Smooth muscle cell (in vitro differentiated cells): Measurements from ENCODE around the gene NR1I2. TPM values are rescaled to one million over a fixed set of nuclear protein-coding genes. Genes with fewer than 3 reads are reported as not detected.

ENCODE experiments used
- DNase-seq: peaks from one replicate; lab custom pipeline; 2025; ENCODE audit not compliant: unreplicated experiment; lab: John Stamatoyannopoulos, UW
- H2AFZ ChIP-seq: fragments of 200-600 bp; sonication (generic); 2 replicates; pipeline ENCODE4 v1.6.0; 2016; ENCODE audit warnings: antibody characterized with exemption, low read depth, mild to moderate bottlenecking
- H3F3A ChIP-seq: fragments of 200-600 bp; sonication (generic); 2 replicates; pipeline ENCODE4 v1.6.0; 2017; ENCODE audit warnings: antibody characterized with exemption, low read depth
- H3K27ac ChIP-seq: fragments of 200-600 bp; sonication (generic); 2 replicates; pipeline ENCODE4 v1.5.1; 2016; ENCODE audit warnings: low read depth, mild to moderate bottlenecking
- H3K27me3 ChIP-seq: fragments of 200-600 bp; sonication (generic); 2 replicates; pipeline ENCODE4 v1.6.1; 2016; ENCODE audit warnings: low read depth, mild to moderate bottlenecking
- H3K36me3 ChIP-seq: fragments of 200-600 bp; sonication (generic); 2 replicates; pipeline ENCODE4 v1.5.1; 2016; ENCODE audit warnings: low read depth
- H3K4me1 ChIP-seq: fragments of 200-600 bp; sonication (generic); 2 replicates; pipeline ENCODE4 v1.5.1; 2016; ENCODE audit warnings: low read depth
- H3K4me2 ChIP-seq: fragments of 200-600 bp; sonication (generic); 2 replicates; pipeline ENCODE4 v1.6.0; 2016; ENCODE audit warnings: mild to moderate bottlenecking
- H3K4me3 ChIP-seq: fragments of 200-600 bp; sonication (generic); 2 replicates; pipeline ENCODE4 v1.5.1; 2016; ENCODE audit warnings: mild to moderate bottlenecking
- H3K79me2 ChIP-seq: fragments of 200-600 bp; sonication (generic); 2 replicates; pipeline ENCODE4 v1.6.0; 2016; ENCODE audit warnings: low read depth, mild to moderate bottlenecking
- H3K9ac ChIP-seq: fragments of 200-600 bp; sonication (generic); 2 replicates; pipeline ENCODE4 v1.6.0; 2016; ENCODE audit warnings: low read depth
- H3K9me3 ChIP-seq: fragments of 200-600 bp; sonication (generic); replicated peaks from 2 replicates; pipeline ENCODE4 v1.5.1; 2016; ENCODE audit warnings: low read depth
- H4K20me1 ChIP-seq: fragments of 200-600 bp; sonication (generic); 2 replicates; pipeline ENCODE4 v1.6.0; 2016; ENCODE audit warnings: low read depth
- WGBS: methylation state at CpG from one replicate; pipeline ENCODE4 v1.1.7; 2016; ENCODE audit warnings: low lambda C conversion rate; 5-methylcytosine and 5-hydroxymethylcytosine counted together
- polyA plus RNA-seq: library from polyadenylated mRNA; unstranded; fragments of >200 nt; fragmentation: Nextera tagmentation; extraction: Ambion mirVana; gene quantifications from 2 replicates; pipeline ENCODE4 v1.2.1, GENCODE V29; 2016
- total RNA-seq: library from RNA; depleted of rRNA; stranded (reverse); fragments of >200 nt; gene quantifications from 2 replicates; pipeline ENCODE4 v1.2.3, GENCODE V29; 2014
- TF ChIP-seq, protein P1 (sequence below): fragments of 200-600 bp; sonication (generic); IDR thresholded peaks from 2 replicates; pipeline ENCODE4 v1.5.1; 2017; ENCODE audit warnings: borderline replicate concordance, mild to moderate bottlenecking, antibody characterized with exemption; ENCODE audit not compliant: insufficient read depth, poor library complexity, severe bottlenecking

The NR1I2 gene
- total and polyA plus RNA-seq, 2 experiments from 2014 or later, result not detected

DNA sequence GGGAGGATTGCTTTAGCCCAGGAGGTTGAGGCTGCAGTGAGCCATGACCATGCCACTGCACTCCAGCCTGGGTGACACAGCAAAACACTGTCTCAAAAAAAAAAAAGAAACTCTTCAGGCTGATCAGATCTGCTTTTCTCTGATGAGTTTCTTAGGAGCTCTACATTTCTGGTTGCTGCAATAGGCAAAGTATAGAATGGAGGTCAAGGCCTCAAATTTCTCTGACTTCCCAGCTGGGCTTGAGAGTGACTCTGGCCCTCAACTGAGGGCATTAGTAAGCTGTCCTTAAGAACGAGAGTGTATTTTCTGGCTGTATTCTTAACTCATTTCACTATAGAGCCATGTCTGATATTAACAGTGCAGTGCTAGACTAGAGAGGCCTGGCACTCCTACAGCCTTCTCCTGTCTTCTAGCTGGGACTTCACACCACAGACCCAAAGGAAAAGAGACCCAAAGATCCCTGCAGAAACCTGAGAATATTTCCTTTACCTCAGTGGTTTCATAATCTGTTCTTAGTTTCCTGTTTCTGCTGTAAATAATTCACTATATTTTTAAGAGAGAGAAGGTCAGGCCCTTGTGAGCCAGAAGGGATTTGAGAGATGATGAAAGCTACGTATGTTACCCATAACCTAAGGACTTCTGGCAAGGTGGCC is 2.0 kb upstream of the NR1I2 start:
- Histone ChIP-seq H3K4me3 (no peak overlapping the region), H3K9ac (no peak overlapping the region), H3K27ac (no peak overlapping the region), H3K36me3 (no peaks in the 10 kb centered on the region), H3K9me3 (no peaks in the 10 kb centered on the region), H3K4me2 (no peak overlapping the region), H3K27me3 (no peaks in the 10 kb centered on the region), H2AFZ (no peak overlapping the region), H3F3A (no peaks in the 10 kb centered on the region), H4K20me1 (no peaks in the 10 kb centered on the region), H3K79me2 (no peaks in the 10 kb centered on the region), H3K4me1 (no peaks in the 10 kb centered on the region)
- 79% methylated on average over 2 of the region's 2 CpGs for WGBS
- TF ChIP-seq, protein P1, sequence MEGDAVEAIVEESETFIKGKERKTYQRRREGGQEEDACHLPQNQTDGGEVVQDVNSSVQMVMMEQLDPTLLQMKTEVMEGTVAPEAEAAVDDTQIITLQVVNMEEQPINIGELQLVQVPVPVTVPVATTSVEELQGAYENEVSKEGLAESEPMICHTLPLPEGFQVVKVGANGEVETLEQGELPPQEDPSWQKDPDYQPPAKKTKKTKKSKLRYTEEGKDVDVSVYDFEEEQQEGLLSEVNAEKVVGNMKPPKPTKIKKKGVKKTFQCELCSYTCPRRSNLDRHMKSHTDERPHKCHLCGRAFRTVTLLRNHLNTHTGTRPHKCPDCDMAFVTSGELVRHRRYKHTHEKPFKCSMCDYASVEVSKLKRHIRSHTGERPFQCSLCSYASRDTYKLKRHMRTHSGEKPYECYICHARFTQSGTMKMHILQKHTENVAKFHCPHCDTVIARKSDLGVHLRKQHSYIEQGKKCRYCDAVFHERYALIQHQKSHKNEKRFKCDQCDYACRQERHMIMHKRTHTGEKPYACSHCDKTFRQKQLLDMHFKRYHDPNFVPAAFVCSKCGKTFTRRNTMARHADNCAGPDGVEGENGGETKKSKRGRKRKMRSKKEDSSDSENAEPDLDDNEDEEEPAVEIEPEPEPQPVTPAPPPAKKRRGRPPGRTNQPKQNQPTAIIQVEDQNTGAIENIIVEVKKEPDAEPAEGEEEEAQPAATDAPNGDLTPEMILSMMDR, result no peak
- DNase-seq, result no peak

DNA sequence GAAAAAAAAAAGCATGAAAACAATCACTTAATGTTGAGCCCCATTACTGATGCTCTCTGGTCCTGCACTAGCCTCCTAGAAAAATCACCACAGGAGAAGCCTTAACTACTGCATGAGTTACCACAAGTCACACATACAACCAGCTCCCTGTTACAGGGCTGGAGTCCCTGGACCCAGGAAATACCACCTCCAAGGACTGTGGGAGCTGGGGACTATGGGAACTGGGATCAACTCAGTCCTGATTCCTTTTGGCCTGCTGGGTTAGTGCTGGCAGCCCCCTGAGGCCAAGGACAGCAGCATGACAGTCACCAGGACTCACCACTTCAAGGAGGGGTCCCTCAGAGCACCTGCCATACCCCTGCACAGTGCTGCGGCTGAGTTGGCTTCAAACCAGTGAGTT is 559 bp downstream of the NR1I2 start:
- no peak for DNase-seq
- TF ChIP-seq, protein P1, result no peak
- no peak overlapping the region for H3K4me3 ChIP-seq
- WGBS, result 100% methylated on average over 1 of the region's 1 CpG
- no peak overlapping the region for H3K27ac ChIP-seq
- H3K79me2 ChIP-seq, result no peaks in the 10 kb centered on the region
- H3K36me3 ChIP-seq, result no peaks in the 10 kb centered on the region
- H3K9me3 ChIP-seq, result no peaks in the 10 kb centered on the region
- H3K9ac ChIP-seq, result no peak overlapping the region
- no peaks in the 10 kb centered on the region for H3K27me3 ChIP-seq
- H2AFZ ChIP-seq, result no peak overlapping the region
- no peak overlapping the region for H3K4me2 ChIP-seq
- H4K20me1 ChIP-seq, result no peaks in the 10 kb centered on the region
- H3F3A ChIP-seq, result no peaks in the 10 kb centered on the region
- H3K4me1 ChIP-seq, result no peaks in the 10 kb centered on the region

- H3K27ac ChIP-seq, result no peak overlapping the region
- H3K9me3 ChIP-seq, result no peaks in the 10 kb centered on the region
- no peak overlapping the region for H3K4me2 ChIP-seq
- no peaks in the 10 kb centered on the region for H3F3A ChIP-seq
- H2AFZ ChIP-seq, result no peak overlapping the region
- no peaks in the 10 kb centered on the region for H3K36me3 ChIP-seq
- H3K79me2 ChIP-seq, result no peaks in the 10 kb centered on the region
- WGBS, result 89% methylated on average over 2 of the region's 2 CpGs
- no peaks in the 10 kb centered on the region for H4K20me1 ChIP-seq
- no peak for DNase-seq
- no peak overlapping the region for H3K9ac ChIP-seq
- no peak overlapping the region for H3K4me3 ChIP-seq
- no peaks in the 10 kb centered on the region for H3K4me1 ChIP-seq
- TF ChIP-seq, protein P1, result no peak
- H3K27me3 ChIP-seq, result no peaks in the 10 kb centered on the region
Measured at GRCh38 chr3:119783255-119783654, 1.4 kb downstream of the NR1I2 start.

DNA sequence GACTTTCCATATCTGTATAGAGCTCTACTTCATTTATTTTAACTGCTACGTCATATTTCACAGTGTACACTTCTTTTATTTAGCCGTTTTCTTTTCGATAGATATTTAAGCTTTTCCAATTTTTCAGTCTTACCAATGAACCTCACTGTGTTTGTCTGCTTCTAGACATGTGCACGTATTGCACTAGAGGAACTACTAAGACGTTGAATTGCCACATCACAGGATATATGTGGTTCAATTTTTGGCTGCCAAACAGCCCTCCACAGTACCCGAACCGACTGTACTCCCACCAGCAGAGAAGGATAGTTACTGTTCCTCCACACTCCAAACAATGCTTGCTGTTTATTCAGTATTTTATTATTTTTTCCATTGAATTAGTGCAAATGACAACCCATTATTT is 2.0 kb downstream of the NR1I2 start:
- H3K9me3 ChIP-seq, result no peaks in the 10 kb centered on the region
- H3K4me2 ChIP-seq, result no peak overlapping the region
- H3F3A ChIP-seq, result no peaks in the 10 kb centered on the region
- no peaks in the 10 kb centered on the region for H3K79me2 ChIP-seq
- no peak overlapping the region for H3K9ac ChIP-seq
- no peaks in the 10 kb centered on the region for H3K27me3 ChIP-seq
- TF ChIP-seq, protein P1, result no peak
- H3K4me3 ChIP-seq, result no peak overlapping the region
- no peaks in the 10 kb centered on the region for H3K4me1 ChIP-seq
- no peaks in the 10 kb centered on the region for H4K20me1 ChIP-seq
- DNase-seq, result no peak
- no peaks in the 10 kb centered on the region for H3K36me3 ChIP-seq
- H2AFZ ChIP-seq, result no peak overlapping the region
- no peak overlapping the region for H3K27ac ChIP-seq
- 77% methylated on average over 7 of the region's 7 CpGs for WGBS
